ENCODE data around the gene SPDYE3.
A peak's percentile ranks its signal among the peaks of the same experiment; 100 is the strongest.
"Not testable (repeated sequence)": the region's sequence is repeated elsewhere in the genome, so short reads cannot be mapped to it uniquely, and the experiment has no call there.

The SPDYE3 gene

GRCh38 chr7:100307402-100307801 lies at the start of gene SPDYE3:
Gene SPDYE3, plus strand, starts transcription at chr7:100307702. Its CDS starts 184 bp downstream, at chr7:100307886.
- DNase-seq, result not testable (repeated sequence)

- DNase-seq, result not testable (repeated sequence)
These were observed 47.5 kb upstream of the SPDYE3 start for GRCh38 chr7:100259984-100260383.

- DNase-seq, result not testable (repeated sequence)
These were observed 44.6 kb upstream of the SPDYE3 start for GRCh38 chr7:100262896-100263295.

- not testable (repeated sequence) for DNase-seq
These were observed 43.3 kb upstream of the SPDYE3 start for GRCh38 chr7:100264223-100264622.

- DNase-seq, result not testable (repeated sequence)
These were observed 42.8 kb upstream of the SPDYE3 start for GRCh38 chr7:100264669-100265165.

- DNase-seq, result not testable (repeated sequence)
These were observed 41.7 kb upstream of the SPDYE3 start for GRCh38 chr7:100265851-100266250.

- no peak for DNase-seq
These were observed 40.7 kb upstream of the SPDYE3 start for GRCh38 chr7:100266576-100267354.

GRCh38 chr7:100267648-100268047 lies 39.9 kb upstream of the SPDYE3 start:
- DNase-seq, result no peak

- not testable (repeated sequence) for DNase-seq
These were observed 38.6 kb upstream of the SPDYE3 start for GRCh38 chr7:100268882-100269281.

GRCh38 chr7:100269306-100270045 lies 38.0 kb upstream of the SPDYE3 start:
- not testable (repeated sequence) for DNase-seq

- DNase-seq, result not testable (repeated sequence)
These were observed 37.2 kb upstream of the SPDYE3 start for GRCh38 chr7:100270046-100270918.

- DNase-seq, result not testable (repeated sequence)
These were observed 36.4 kb upstream of the SPDYE3 start for GRCh38 chr7:100270941-100271593.

GRCh38 chr7:100271716-100272537 lies 35.6 kb upstream of the SPDYE3 start:
- DNase-seq, result peak; percentile 99

GRCh38 chr7:100272538-100272902 lies 35.0 kb upstream of the SPDYE3 start:
- not testable (repeated sequence) for DNase-seq

GRCh38 chr7:100275120-100275519 lies 32.4 kb upstream of the SPDYE3 start:
- DNase-seq, result no peak

GRCh38 chr7:100276126-100276525 lies 31.4 kb upstream of the SPDYE3 start:
- DNase-seq, result not testable (repeated sequence)

GRCh38 chr7:100282069-100282608 lies 25.4 kb upstream of the SPDYE3 start:
- DNase-seq, result not testable (repeated sequence)

- DNase-seq, result not testable (repeated sequence)
These were observed 24.4 kb upstream of the SPDYE3 start for GRCh38 chr7:100283147-100283546.

- DNase-seq, result not testable (repeated sequence)
These were observed 20.1 kb upstream of the SPDYE3 start for GRCh38 chr7:100287191-100287969.

- not testable (repeated sequence) for DNase-seq
These were observed 19.2 kb upstream of the SPDYE3 start for GRCh38 chr7:100288258-100288657.

All from activated CD4-positive, alpha-beta T cell treated with anti-CD3 and anti-CD28 coated beads, Interleukin-2, Interleukin-6, amounts not matched to agents 100 ng/mL and 50 ng/mL, durations not matched to agents 16 hours and 8 hours (primary cell).